SK-N-SH (cell line): Measurements from ENCODE around the gene GMFB.

Experiments used
- CTCF ChIP-seq: fragments of 200-600 bp; sonication (generic); IDR thresholded peaks from 2 replicates; pipeline ENCODE4 v1.6.1; 2017; ENCODE audit warnings: antibody characterized with exemption, mild to moderate bottlenecking, moderate library complexity
- EP300 ChIP-seq, 2 experiments: IDR thresholded peaks; 2 replicates each; pipeline versions ENCODE4 v1.4.0 to v1.6.1; 2012; ENCODE audit warnings: borderline replicate concordance in 1 of 2, low read depth in 1 of 2, low read length in 1 of 2
- EZH2phosphoT487 ChIP-seq: fragments of 200-600 bp; sonication (generic); IDR thresholded peaks from 2 replicates; pipeline ENCODE4 v1.6.1; 2017; ENCODE audit warnings: low read depth, mixed run types, mild to moderate bottlenecking, antibody characterized with exemption, moderate library complexity, borderline replicate concordance
- GABPA ChIP-seq: IDR thresholded peaks from 2 replicates; pipeline ENCODE4 v1.4.0; 2012; ENCODE audit warnings: low read depth, mild to moderate bottlenecking
- IRF3 ChIP-seq: fragments of 150-350 bp; IDR thresholded peaks from 2 replicates; pipeline ENCODE4 v1.6.1; 2016; ENCODE audit warnings: mild to moderate bottlenecking, low read depth, low read length
- MAX ChIP-seq: IDR thresholded peaks from 2 replicates; pipeline ENCODE4 v1.4.0; 2012; ENCODE audit warnings: low read depth
- POLR2AphosphoS5 ChIP-seq: IDR thresholded peaks from 2 replicates; pipeline ENCODE4 v1.6.1; 2012; ENCODE audit warnings: low read depth, low read length
- RAD21 ChIP-seq: IDR thresholded peaks from 2 replicates; pipeline ENCODE4 v1.6.1; 2012; ENCODE audit warnings: mild to moderate bottlenecking, low read length
- REST ChIP-seq: IDR thresholded peaks from 2 replicates; pipeline ENCODE4 v1.6.1; 2012; ENCODE audit warnings: mild to moderate bottlenecking, low read depth, low read length, moderate library complexity
- RFX5 ChIP-seq: IDR thresholded peaks from 2 replicates; pipeline ENCODE4 v1.6.1; 2012; ENCODE audit warnings: mild to moderate bottlenecking, improper control_type of control experiment, low read length
- RXRA ChIP-seq: IDR thresholded peaks from 2 replicates; pipeline ENCODE4 v1.4.0; 2012; ENCODE audit warnings: low read depth, mild to moderate bottlenecking, borderline replicate concordance
- USF1 ChIP-seq: IDR thresholded peaks from 2 replicates; pipeline ENCODE4 v1.4.0; 2012; ENCODE audit warnings: low read depth, borderline replicate concordance
- YY1 ChIP-seq: IDR thresholded peaks from 2 replicates; pipeline ENCODE4 v1.4.0; 2012; ENCODE audit warnings: low read depth, mild to moderate bottlenecking

- TF ChIP-seq CTCF (no peak), YY1 (no peak), EP300 (IDR thresholded peaks at IDR 0.05; ENCODE audit: borderline replicate concordance in 1 of 2, low read depth in 1 of 2, low read length in 1 of 2) (no peak), RXRA (no peak), MAX (no peak), GABPA (no peak), IRF3 (no peak), POLR2AphosphoS5 (no peak), REST (no peak), EZH2phosphoT487 (no peak), RAD21 (no peak), USF1 (no peak), RFX5 (no peak)
These were observed 9.3 kb upstream of the GMFB start for GRCh38 chr14:54498095-54498531.
